ENCODE data around the gene PALLD.

The PALLD gene

DNA sequence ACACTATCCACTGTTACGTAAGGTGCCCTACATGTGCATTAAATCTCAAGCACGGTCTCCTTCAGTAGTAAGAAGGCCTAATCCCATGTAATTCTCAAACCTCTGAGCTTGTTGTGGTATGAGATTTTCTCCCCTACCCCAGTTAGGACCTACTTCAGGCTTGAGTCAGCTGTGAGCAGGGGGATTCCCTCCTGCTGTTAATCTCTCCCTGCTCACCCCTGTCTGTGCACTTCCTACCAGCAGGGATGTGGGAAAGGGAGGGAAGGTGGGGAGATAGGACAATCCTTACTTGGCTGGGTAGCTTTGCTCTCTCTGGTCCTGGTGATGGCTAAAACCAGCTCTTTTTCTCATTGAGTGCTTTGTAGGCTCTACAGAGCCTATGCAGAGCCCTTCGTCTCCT lies 60.8 kb downstream of the PALLD start:
- Histone ChIP-seq H3K9ac (ENCODE audit: low read length) (no peak overlapping the region), H3K4me1 (ENCODE audit: insufficient read depth, low read length, severe bottlenecking) (no peaks in the 10 kb centered on the region)

DNA sequence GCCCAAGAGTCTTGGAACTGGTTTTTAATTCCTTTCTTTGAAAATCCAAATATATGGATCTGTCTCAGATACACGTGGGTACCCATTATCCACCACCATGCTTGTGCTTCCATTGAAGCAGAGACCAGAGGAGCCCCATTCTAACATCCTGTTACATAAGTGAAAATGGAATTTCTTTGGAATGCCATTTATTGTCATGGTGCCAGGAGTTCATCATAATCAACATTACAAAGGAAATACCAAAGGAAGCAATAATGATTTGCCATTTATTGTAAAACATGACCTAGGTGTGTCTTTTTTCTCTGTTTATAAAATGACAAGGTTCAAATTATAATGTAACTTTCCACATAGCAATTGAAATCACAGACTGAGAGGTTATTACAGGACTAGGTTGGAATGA lies 61.7 kb downstream of the PALLD start:
- Histone ChIP-seq H3K4me3 (ENCODE audit: low read depth, low read length, poor library complexity, severe bottlenecking) (no peak overlapping the region), H3K79me2 (ENCODE audit: insufficient read depth, low read length) (no peaks in the 10 kb centered on the region), H3K4me1 (ENCODE audit: insufficient read depth, low read length, severe bottlenecking) (no peaks in the 10 kb centered on the region), H3K4me2 (ENCODE audit: low read length) (no peak overlapping the region), H3F3A (ENCODE audit: insufficient read depth, low read length) (no peaks in the 10 kb centered on the region), H2AFZ (ENCODE audit: low read length) (no peak overlapping the region), H4K20me1 (ENCODE audit: insufficient read depth, low read length) (no peaks in the 10 kb centered on the region), H3K9me2 (ENCODE audit: low read depth, low read length) (no peaks in the 10 kb centered on the region), H3K27ac (ENCODE audit: low read depth, low read length, poor library complexity, severe bottlenecking) (no peak overlapping the region), H3K9ac (ENCODE audit: low read length) (no peak overlapping the region), H3K9me3 (ENCODE audit: low read length) (no peaks in the 10 kb centered on the region), H3K36me3 (ENCODE audit: insufficient read depth, low read length) (no peaks in the 10 kb centered on the region), H3K27me3 (ENCODE audit: insufficient read depth, low read length) (no peaks in the 10 kb centered on the region)
- no peak for TF ChIP-seq EZH2 (IDR thresholded peaks at IDR 0.05; ENCODE audit: borderline replicate concordance, low read length)
- TF ChIP-seq, protein P1, sequence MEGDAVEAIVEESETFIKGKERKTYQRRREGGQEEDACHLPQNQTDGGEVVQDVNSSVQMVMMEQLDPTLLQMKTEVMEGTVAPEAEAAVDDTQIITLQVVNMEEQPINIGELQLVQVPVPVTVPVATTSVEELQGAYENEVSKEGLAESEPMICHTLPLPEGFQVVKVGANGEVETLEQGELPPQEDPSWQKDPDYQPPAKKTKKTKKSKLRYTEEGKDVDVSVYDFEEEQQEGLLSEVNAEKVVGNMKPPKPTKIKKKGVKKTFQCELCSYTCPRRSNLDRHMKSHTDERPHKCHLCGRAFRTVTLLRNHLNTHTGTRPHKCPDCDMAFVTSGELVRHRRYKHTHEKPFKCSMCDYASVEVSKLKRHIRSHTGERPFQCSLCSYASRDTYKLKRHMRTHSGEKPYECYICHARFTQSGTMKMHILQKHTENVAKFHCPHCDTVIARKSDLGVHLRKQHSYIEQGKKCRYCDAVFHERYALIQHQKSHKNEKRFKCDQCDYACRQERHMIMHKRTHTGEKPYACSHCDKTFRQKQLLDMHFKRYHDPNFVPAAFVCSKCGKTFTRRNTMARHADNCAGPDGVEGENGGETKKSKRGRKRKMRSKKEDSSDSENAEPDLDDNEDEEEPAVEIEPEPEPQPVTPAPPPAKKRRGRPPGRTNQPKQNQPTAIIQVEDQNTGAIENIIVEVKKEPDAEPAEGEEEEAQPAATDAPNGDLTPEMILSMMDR (IDR thresholded peaks at IDR 0.05; ENCODE audit: low read length), result no peak

More for the DNA sequence above, 60.8 kb downstream of the PALLD start:
- no peaks in the 10 kb centered on the region for H3K9me3 ChIP-seq (ENCODE audit: low read length)
- H3F3A ChIP-seq (ENCODE audit: insufficient read depth, low read length), result no peaks in the 10 kb centered on the region
- no peaks in the 10 kb centered on the region for H3K36me3 ChIP-seq (ENCODE audit: insufficient read depth, low read length)
- no peak overlapping the region for H3K4me3 ChIP-seq (ENCODE audit: low read depth, low read length, poor library complexity, severe bottlenecking)
- TF ChIP-seq EZH2 (IDR thresholded peaks at IDR 0.05; ENCODE audit: borderline replicate concordance, low read length), result no peak
- TF ChIP-seq, protein P1 (IDR thresholded peaks at IDR 0.05; ENCODE audit: low read length), result no peak
- no peaks in the 10 kb centered on the region for H4K20me1 ChIP-seq (ENCODE audit: insufficient read depth, low read length)
- H3K79me2 ChIP-seq (ENCODE audit: insufficient read depth, low read length), result no peaks in the 10 kb centered on the region
- H3K27me3 ChIP-seq (ENCODE audit: insufficient read depth, low read length), result no peaks in the 10 kb centered on the region
- no peak overlapping the region for H3K4me2 ChIP-seq (ENCODE audit: low read length)
- H3K27ac ChIP-seq (ENCODE audit: low read depth, low read length, poor library complexity, severe bottlenecking), result no peak overlapping the region
- H3K9me2 ChIP-seq (ENCODE audit: low read depth, low read length), result no peaks in the 10 kb centered on the region
- H2AFZ ChIP-seq (ENCODE audit: low read length), result no peak overlapping the region

DNA sequence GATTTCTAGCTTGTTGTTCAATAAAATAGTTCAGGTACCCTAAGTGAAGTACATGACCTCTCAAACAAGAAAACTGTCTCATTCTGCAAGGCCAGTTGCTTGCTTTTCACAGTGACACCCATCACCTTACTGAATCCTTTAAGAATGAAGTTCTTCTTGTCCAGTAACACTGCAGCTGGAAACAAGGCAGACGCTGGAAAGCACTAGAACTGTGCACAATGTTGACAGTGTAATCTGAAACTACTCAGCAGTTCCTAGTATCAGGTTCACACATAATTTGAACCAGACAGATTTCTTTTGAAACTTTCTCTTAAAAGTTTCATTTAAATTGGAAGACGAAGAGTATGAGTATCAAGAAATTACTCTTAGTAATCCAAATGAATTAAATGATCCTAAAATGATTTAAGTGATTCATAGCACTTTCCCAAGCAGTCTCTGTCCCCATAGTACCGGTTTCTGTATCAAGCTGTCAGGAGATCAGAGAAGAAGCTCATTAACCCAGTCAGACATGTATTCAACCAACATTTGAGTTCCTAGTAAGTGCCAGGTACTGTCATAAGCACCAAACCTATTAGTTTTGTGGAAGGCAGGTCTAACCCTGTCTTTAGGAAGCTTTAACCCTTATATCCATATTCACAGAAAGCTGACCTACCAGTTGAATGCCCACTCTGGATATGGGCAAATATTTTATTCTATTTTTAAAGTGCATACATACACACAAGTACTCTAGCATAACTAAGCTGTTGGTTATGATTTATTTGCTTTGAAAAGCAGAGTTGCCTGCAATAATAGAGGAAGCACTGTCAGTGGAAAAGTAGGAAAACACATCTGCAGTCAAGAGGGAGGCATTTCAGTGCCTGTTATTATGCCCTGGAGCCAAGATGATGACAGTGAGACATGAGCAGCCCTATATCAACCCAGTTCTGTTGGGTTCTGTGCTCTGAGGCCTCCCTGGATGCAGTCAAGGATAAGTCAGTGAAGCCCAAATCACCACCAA lies 63.6 kb downstream of the PALLD start:
- no peak overlapping the region for H3K4me2 ChIP-seq (ENCODE audit: low read length)
- TF ChIP-seq, protein P1 (IDR thresholded peaks at IDR 0.05; ENCODE audit: low read length), result no peak
- TF ChIP-seq EZH2 (IDR thresholded peaks at IDR 0.05; ENCODE audit: borderline replicate concordance, low read length), result no peak
- H3K4me1 ChIP-seq (ENCODE audit: insufficient read depth, low read length, severe bottlenecking), result no peaks in the 10 kb centered on the region
- H2AFZ ChIP-seq (ENCODE audit: low read length), result no peak overlapping the region
- H3K79me2 ChIP-seq (ENCODE audit: insufficient read depth, low read length), result no peaks in the 10 kb centered on the region
- no peaks in the 10 kb centered on the region for H3K27me3 ChIP-seq (ENCODE audit: insufficient read depth, low read length)
- H3K9me2 ChIP-seq (ENCODE audit: low read depth, low read length), result no peaks in the 10 kb centered on the region
- H3K36me3 ChIP-seq (ENCODE audit: insufficient read depth, low read length), result no peaks in the 10 kb centered on the region
- H3K9ac ChIP-seq (ENCODE audit: low read length), result no peak overlapping the region
- no peak overlapping the region for H3K4me3 ChIP-seq (ENCODE audit: low read depth, low read length, poor library complexity, severe bottlenecking)
- H4K20me1 ChIP-seq (ENCODE audit: insufficient read depth, low read length), result no peaks in the 10 kb centered on the region
- no peak overlapping the region for H3K27ac ChIP-seq (ENCODE audit: low read depth, low read length, poor library complexity, severe bottlenecking)
- no peaks in the 10 kb centered on the region for H3F3A ChIP-seq (ENCODE audit: insufficient read depth, low read length)
- no peaks in the 10 kb centered on the region for H3K9me3 ChIP-seq (ENCODE audit: low read length)
